GM19240 (cell line): ENCODE data around the gene RAPGEF2.
"Not testable (repeated sequence)": the region's sequence is repeated elsewhere in the genome, so short reads cannot be mapped to it uniquely, and the experiment has no call there.

ENCODE experiments used
- DNase-seq: peaks from one replicate; pipeline ENCODE4 v3.0.0; 2011; ENCODE audit warnings: low spot score; ENCODE audit not compliant: insufficient read length

The RAPGEF2 gene

GRCh38 chr4:159238631-159239030 lies 135.8 kb downstream of the RAPGEF2 start:
- DNase-seq = no peak

- no peak for DNase-seq
Observed at GRCh38 chr4:159239629-159240028, 136.8 kb downstream of the RAPGEF2 start.

GRCh38 chr4:159240046-159240445 lies 137.2 kb downstream of the RAPGEF2 start:
- no peak for DNase-seq

GRCh38 chr4:159240687-159241086 lies 137.8 kb downstream of the RAPGEF2 start:
- no peak for DNase-seq

GRCh38 chr4:159242427-159242826 lies 139.5 kb downstream of the RAPGEF2 start:
- no peak for DNase-seq

GRCh38 chr4:159248384-159249178 lies 145.7 kb downstream of the RAPGEF2 start:
- no peak for DNase-seq

GRCh38 chr4:159250751-159251325 lies 148.0 kb downstream of the RAPGEF2 start:
- DNase-seq = no peak

- not testable (repeated sequence) for DNase-seq
Observed at GRCh38 chr4:159251580-159251979, 148.7 kb downstream of the RAPGEF2 start.

- no peak for DNase-seq
Observed at GRCh38 chr4:159252491-159252890, 149.6 kb downstream of the RAPGEF2 start.

GRCh38 chr4:159256037-159256436 lies 153.2 kb downstream of the RAPGEF2 start:
- DNase-seq = no peak

GRCh38 chr4:159258889-159259560 lies 156.1 kb downstream of the RAPGEF2 start:
- no peak for DNase-seq

GRCh38 chr4:159264057-159264456 lies 161.2 kb downstream of the RAPGEF2 start:
- no peak for DNase-seq

- no peak for DNase-seq
Observed at GRCh38 chr4:159266981-159267868, 164.3 kb downstream of the RAPGEF2 start.

GRCh38 chr4:159267869-159268285 lies 165.0 kb downstream of the RAPGEF2 start:
- DNase-seq = no peak

GRCh38 chr4:159268607-159269006 lies 165.7 kb downstream of the RAPGEF2 start:
- no peak for DNase-seq

GRCh38 chr4:159269116-159269515 lies 166.2 kb downstream of the RAPGEF2 start:
- DNase-seq = no peak

GRCh38 chr4:159269956-159270355 lies 167.1 kb downstream of the RAPGEF2 start:
- no peak for DNase-seq

- no peak for DNase-seq
Observed at GRCh38 chr4:159271856-159272255, 169.0 kb downstream of the RAPGEF2 start.

- no peak for DNase-seq
Observed at GRCh38 chr4:159272273-159273140, 169.6 kb downstream of the RAPGEF2 start.

- DNase-seq = no peak
Observed at GRCh38 chr4:159273141-159273438, 170.2 kb downstream of the RAPGEF2 start.

GRCh38 chr4:159273841-159274240 lies 171.0 kb downstream of the RAPGEF2 start:
- no peak for DNase-seq
